A549 treated with AZD2906 at 1 μM for 4 hours (cell line): ENCODE data around the gene ANKDD1B. TPM values are rescaled to one million over a fixed set of nuclear protein-coding genes. Genes with fewer than 3 reads are reported as not detected.

ENCODE experiments used
- total RNA-seq: library from RNA; stranded (reverse); fragments of 200-300 nt; extraction: Qiagen RNA extraction; gene quantifications from 5 replicates; pipeline ENCODE4 v1.2.3, GENCODE V29; 2022

Gene ANKDD1B
- 0.03 to 0.09 TPM in 2 of 5 replicates, not detected in the others for total RNA-seq

DNA sequence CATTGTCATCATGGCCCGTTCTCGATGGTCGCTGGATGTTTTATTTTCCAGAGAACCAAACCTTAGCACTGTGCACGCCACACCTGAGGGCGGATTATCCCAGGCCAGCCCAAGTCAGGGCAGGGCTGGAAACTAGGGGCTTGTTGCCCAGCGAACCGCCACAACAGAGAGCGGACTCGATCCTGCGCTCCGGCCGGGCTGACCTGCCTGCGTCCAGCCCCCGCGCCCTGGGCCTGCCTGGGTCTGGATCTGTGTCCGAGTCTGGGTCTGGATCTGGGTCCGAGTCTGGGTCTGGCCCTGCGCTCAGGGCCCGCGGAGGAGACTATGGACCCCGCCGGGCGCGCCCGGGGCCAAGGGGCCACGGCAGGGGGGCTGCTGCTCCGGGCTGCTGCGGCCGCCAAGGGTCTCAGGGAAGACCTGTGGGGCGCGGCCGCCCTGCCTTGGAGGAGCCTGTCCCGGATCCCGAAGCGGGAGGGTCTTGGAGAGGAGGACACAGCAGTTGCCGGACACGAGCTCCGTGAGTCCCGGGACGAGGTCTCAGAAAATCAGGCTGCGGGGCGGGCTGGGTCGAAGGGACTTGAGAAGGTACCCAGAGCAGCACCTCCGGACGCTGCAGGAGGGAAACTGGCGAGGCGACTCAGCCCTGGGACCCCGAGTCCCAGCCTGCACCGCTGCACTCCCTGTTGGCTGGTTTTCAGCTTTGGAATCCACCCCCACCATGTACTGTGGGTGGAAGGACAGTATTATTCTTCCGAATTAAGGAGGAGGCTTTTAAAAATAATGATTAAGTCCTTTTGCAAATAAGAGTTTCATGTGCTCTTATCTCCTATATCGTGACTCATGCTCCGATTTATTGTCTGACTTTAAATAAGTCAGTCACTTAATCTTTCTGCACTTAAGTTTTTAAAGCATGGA lies at the start of gene ANKDD1B:
ANKDD1B (plus strand) TSS at position 143 of the 915 bp plus-strand sequence; CDS start at position 325, 182 bp downstream.

DNA sequence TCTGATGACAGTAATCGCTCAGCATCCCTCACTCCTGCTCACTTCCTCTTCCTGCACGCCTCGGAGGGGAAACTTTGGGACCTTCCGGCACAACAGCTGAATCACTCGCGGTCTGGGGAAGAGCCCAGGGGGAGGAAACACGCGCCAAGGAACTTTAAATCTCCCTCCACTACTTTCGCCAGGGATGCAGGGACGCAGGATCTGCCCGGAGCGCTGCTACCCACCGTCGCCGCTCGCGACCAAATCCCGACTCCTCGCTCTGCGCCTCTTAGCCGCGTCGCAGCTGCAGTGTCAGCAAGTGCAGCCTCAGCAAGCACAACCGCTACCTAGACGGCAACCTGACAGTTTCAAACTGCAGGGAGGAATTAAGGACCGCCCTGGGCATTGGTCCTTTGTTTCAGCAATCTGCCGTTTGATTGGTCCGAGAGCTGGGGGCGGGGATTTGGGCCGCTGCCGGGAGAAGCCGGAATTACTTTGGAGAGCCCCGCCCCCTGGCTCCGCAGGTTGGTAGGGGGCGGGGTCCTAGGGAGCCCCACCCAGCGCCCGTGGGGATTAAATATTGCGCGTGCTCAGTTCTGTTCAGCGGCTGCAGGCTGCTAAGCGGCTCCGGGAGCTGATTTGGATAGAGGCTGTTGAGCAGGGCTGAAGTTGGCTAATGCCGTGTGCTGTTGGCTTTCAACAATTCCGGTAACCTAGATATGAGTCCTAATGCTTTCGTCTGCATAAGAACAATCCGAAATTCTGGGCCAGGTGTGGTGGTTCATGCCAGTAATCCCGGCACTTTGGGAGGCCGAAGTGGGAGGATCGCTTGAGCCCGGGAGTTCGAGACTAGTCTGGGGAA lies 106.0 kb downstream of the ANKDD1B start, which contains the start of gene POC5:
POC5 (minus strand) TSS at position 356 of the 841 bp plus-strand sequence. CDS start 4,500 bp downstream, outside the sequence.

Other genes with a start within 250 kb of the ANKDD1B start
- 18.6 to 25.4 TPM (median 20.9 TPM) in 5 replicates for gene CERT1, start 99.8 kb upstream of the ANKDD1B start, total RNA-seq
- 7.8 to 12.4 TPM (median 10.0 TPM) in 5 replicates for gene POLK, start 99.6 kb upstream of the ANKDD1B start, total RNA-seq
- gene POC5, start 106.0 kb downstream of the ANKDD1B start, total RNA-seq: 8.4 to 12.6 TPM (median 10.0 TPM) in 5 replicates